HG02884 (cell line): ENCODE measurements around the gene ARL8B.
"Not testable (repeated sequence)": the region's sequence is repeated elsewhere in the genome, so short reads cannot be mapped to it uniquely, and the experiment has no call there.

Source experiments
- ATAC-seq: cut with Tn5 transposase; IDR thresholded peaks from one replicate; pipeline ENCODE4 v1.9.1; 2021; ENCODE audit warnings: mild to moderate bottlenecking, moderate library complexity; ENCODE audit not compliant: unreplicated experiment

The ARL8B gene

GRCh38 chr3:5122030-5122740 lies at the start of gene ARL8B:
ARL8B (plus strand) TSS chr3:5122292; CDS start chr3:5122466, 174 bp downstream.
- ATAC-seq: peak; percentile 94

- ATAC-seq: no peak
Observed at GRCh38 chr3:5073374-5074085, 48.6 kb upstream of the ARL8B start.

GRCh38 chr3:5078151-5078550 lies 43.9 kb upstream of the ARL8B start:
- no peak for ATAC-seq

GRCh38 chr3:5079761-5080160 lies 42.3 kb upstream of the ARL8B start:
- ATAC-seq: no peak

GRCh38 chr3:5080779-5081550 lies 41.1 kb upstream of the ARL8B start:
- no peak for ATAC-seq

GRCh38 chr3:5081973-5082788 lies 39.9 kb upstream of the ARL8B start:
- not testable (repeated sequence) for ATAC-seq

GRCh38 chr3:5082789-5083115 lies 39.3 kb upstream of the ARL8B start:
- no peak for ATAC-seq

GRCh38 chr3:5084224-5084623 lies 37.9 kb upstream of the ARL8B start:
- no peak for ATAC-seq

- ATAC-seq: no peak
Observed at GRCh38 chr3:5086708-5087107, 35.4 kb upstream of the ARL8B start.

GRCh38 chr3:5087209-5087608 lies 34.9 kb upstream of the ARL8B start:
- no peak for ATAC-seq

- no peak for ATAC-seq
Observed at GRCh38 chr3:5090197-5090596, 31.9 kb upstream of the ARL8B start.

GRCh38 chr3:5092018-5092417 lies 30.1 kb upstream of the ARL8B start:
- ATAC-seq: no peak

- no peak for ATAC-seq
Observed at GRCh38 chr3:5093731-5094130, 28.4 kb upstream of the ARL8B start.

- no peak for ATAC-seq
Observed at GRCh38 chr3:5095886-5096285, 26.2 kb upstream of the ARL8B start.

GRCh38 chr3:5096336-5097008 lies 25.6 kb upstream of the ARL8B start:
- no peak for ATAC-seq

- ATAC-seq: no peak
Observed at GRCh38 chr3:5098346-5098745, 23.7 kb upstream of the ARL8B start.

- no peak for ATAC-seq
Observed at GRCh38 chr3:5102532-5102931, 19.6 kb upstream of the ARL8B start.

GRCh38 chr3:5103743-5104142 lies 18.3 kb upstream of the ARL8B start:
- ATAC-seq: no peak

- ATAC-seq: no peak
Observed at GRCh38 chr3:5105050-5105449, 17.0 kb upstream of the ARL8B start.

- ATAC-seq: not testable (repeated sequence)
Observed at GRCh38 chr3:5106371-5106770, 15.7 kb upstream of the ARL8B start.
